ENCODE measurements around the gene RHEX.
A peak's percentile ranks its signal among the peaks of the same experiment; 100 is the strongest.
"Not testable (repeated sequence)": the region's sequence is repeated elsewhere in the genome, so short reads cannot be mapped to it uniquely, and the experiment has no call there.

RHEX gene, protein sequence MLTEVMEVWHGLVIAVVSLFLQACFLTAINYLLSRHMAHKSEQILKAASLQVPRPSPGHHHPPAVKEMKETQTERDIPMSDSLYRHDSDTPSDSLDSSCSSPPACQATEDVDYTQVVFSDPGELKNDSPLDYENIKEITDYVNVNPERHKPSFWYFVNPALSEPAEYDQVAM

DNA sequence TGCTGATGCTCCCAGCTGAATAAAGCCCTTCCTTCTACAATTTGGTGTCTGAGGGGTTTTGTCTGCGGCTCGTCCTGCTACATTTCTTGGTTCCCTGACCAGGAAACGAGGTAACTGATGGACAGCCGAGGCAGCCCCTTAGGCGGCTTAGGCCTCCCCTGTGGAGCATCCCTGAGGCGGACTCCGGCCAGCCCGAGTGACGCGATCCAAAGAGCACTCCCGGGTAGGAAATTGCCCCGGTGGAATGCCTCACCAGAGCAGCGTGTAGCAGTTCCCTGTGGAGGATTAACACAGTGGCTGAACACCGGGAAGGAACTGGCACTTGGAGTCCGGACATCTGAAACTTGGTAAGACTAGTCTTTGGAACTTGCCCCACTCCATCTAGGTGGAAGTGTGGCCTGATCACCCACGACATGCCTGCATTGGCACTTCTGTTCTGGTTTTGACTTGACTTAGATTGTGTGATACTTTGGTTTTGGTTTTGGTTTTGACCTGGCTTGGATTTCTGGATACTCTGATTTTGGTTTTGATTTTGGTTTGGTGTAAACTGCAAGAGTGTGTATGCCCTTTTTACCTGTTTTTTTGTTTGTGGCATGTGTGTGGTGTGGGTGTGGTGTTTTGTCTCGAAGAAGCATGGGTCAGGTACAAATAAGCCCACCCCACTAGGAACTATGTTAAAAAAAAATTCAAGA is at the start of gene RHEX:
TSS of gene RHEX (plus strand) at position 255 of the 692 bp plus-strand sequence. CDS start 44,656 bp downstream, outside the sequence.
- not testable (repeated sequence) for DNase-seq

DNA sequence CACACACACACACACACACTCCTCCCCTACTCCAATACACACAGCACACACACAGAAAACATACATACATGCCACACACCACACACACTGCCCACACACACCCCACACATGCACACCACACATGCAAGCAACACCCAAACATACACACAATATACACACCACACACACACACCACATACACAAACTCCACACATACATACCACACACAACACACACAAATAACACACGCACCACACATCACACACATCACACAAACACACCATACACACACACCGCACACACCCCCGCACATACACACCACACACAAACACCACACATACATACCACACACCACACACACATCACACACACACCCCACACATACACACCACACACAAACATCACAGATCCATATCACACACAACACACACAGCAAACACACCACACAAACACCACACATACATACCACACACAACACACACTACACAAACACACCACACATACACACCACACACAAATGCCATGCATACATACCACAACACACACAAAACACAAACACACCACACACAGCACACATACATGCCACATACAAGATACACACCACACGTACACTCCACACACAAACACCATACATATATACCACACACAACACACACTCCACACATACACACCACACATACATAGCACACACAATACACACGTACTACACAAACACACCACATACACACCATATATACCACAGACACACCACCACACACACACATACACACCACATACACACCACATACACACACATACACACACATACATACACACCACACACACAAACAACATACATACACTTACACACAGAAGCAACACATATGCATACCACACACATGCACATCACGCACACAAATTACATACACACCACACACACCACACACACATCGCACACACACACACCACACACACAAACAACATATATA is 48.8 kb upstream of the RHEX start:
- no peak for DNase-seq

GRCh38 chr1:206004826-206005225 is 48.1 kb upstream of the RHEX start:
- no peak for DNase-seq

- no peak for DNase-seq
Measured at GRCh38 chr1:206005234-206005633, 47.7 kb upstream of the RHEX start.

DNA sequence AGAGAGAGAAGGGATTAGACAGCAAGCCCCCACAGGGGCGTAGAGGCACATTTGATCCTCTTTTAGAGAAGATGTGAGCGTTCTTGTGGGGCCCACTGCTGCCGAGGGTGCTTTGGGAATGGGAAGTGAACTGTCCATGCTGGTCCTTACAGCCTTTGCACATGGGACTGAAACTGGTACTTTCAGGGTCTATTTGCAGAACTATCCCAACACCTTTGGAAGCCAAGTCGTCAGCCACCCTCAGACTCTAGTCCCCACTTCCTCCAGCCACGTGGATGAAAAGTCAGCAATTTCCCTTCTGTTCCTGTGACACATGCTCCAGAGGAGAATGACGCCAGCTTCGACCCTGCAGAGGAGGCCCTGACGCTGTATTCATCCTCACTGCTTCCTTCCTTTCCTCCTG is 47.2 kb upstream of the RHEX start:
- DNase-seq: peak in 1 of 2 donors; percentile 38

GRCh38 chr1:206006946-206007345 is 46.0 kb upstream of the RHEX start:
- no peak for DNase-seq

DNA sequence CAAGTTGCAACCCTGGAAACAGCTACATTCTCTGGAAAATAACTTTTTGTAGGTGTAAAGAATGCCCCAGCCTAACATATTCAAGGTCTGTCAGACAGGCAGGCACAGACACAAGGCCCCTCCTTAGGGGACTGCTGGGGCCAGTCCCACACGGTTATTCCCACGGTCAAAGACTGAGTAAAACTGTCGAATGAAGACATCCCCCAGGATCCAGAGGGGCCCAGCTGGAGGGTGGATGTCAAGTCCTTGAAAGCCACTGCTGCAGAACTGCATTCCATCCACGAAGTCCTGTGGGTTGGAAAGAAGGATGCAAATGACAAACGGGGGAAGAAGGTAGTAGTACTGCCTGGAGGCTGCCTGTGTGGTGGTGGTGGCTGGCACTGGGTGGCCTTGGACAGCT is 42.9 kb upstream of the RHEX start:
- no peak for DNase-seq

- no peak for DNase-seq
Measured at GRCh38 chr1:206011057-206011456, 41.9 kb upstream of the RHEX start.

- DNase-seq: peak; percentile 57 to 98
Measured at GRCh38 chr1:206012086-206012859, 40.7 kb upstream of the RHEX start.

DNA sequence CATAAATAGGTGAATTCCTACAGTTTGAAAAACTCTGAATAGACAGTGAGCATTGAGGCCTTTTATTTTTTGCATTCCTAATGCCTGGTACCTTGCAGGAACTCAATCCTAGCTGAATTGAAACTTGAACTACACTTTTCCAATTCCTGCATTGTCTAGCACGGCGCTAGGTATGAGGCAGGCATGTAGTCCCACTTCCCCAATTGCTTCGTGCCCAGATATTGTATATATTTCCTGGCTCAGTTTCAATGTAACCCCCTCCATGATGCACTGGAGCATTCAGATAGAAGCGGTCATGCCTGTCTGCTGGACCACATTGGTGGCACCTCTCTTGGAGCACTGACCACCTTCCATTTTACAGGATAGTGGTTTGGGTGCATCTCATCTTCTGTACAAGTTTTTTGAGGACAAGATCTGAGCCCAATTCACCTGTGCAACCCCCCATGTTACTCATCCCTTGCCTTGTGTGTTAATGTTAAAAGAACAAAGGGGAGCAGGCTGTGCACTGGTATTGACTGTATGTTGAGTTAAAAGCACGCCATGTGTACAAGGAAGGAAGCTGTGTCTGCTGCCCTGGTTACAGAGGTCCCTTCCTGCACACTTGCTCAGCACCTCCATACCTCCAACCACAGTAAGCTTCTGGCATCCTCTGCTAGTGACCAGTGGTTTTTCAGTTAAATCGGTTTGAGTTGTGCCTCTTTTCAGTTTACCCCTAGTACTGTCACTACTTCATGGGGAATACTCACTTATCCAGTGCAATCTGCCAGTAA is 39.8 kb upstream of the RHEX start:
- DNase-seq: peak in 1 of 2 donors; percentile 25

- DNase-seq: no peak
Measured at GRCh38 chr1:206014601-206015000, 38.4 kb upstream of the RHEX start.

DNA sequence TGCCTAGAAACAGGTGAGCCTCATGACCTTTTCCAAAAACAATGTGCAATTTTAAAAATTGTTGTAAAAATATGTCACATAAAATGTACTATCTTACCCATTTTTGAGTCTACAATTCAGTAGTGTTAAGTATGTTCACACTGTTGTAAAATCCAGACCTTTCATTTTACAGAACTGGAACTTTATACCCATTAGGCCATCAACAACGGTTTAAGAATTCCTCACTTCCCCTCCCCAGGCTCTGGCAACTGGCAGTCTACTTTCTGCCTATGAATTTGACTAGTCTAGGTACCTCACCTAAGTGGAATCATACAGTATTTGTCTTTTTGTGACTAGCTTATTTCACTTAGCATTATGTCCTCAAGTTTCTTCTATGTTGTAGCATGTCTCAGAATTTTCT is 37.9 kb upstream of the RHEX start:
- DNase-seq: no peak

- DNase-seq: no peak
Measured at GRCh38 chr1:206020393-206021007, 32.5 kb upstream of the RHEX start.

DNA sequence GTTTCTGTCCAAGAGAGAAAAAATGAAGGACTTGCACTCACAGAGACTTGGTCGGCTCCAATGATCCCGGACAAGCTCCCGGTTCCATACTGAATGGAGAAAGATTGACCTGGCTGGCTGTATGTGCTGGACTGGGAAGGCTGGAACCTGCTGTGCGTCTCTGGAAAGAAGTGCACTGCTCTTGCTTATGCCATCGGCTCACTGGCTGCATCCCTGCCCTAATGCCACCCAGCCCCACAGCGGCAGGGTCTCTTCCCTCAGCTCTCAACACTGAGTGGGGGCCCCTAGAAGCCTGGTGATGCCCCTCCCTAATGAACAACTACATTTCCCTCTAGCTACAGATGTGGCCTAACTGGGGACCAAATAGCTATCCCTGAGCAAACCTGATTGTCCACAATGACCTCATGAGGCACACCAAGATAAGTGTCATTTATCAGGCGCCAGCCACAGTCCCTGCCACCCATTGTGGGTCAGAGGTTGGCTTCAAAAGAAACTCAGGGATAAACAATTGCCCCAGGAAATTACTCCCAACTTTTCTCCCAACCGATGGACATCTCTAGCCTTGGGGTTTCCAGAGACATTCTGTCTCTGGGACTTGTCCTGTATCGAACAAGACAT is 31.9 kb upstream of the RHEX start:
- DNase-seq: no peak

- peak in 1 of 2 donors; percentile 40 for DNase-seq
Measured at GRCh38 chr1:206021626-206022365, 31.2 kb upstream of the RHEX start.

GRCh38 chr1:206022766-206023165 is 30.2 kb upstream of the RHEX start:
- DNase-seq: no peak

- no peak for DNase-seq
Measured at GRCh38 chr1:206023695-206024094, 29.3 kb upstream of the RHEX start, which contains the start of gene CTSE. TSS of gene CTSE (minus strand) at chr1:206023895. CDS start at chr1:206023791, 104 bp downstream.

- no peak for DNase-seq
Measured at GRCh38 chr1:206025283-206025820, 27.6 kb upstream of the RHEX start.

DNA sequence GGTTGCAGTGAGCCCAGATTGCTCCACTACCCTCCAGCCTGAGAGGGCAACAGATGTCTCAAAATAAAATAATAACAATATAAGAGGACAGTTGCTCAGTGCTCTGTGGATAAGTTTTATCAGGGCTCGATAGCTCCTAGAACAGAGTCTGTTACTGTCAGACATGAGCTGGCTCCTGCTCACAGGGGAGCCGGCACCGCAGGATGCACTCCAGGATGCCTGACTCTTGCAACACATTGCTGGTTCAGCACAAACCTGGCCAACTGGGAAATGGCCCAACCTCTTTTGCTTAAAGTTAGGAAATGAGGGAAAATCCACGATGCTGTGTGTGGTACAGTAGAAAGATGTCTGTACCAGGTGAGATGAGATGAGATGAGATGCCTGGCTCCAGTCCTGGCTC is 23.5 kb upstream of the RHEX start:
- DNase-seq: no peak

- no peak for DNase-seq
Measured at GRCh38 chr1:206030191-206030590, 22.8 kb upstream of the RHEX start.

Data from bone marrow (tissue), 2 donors.